ENCODE data around the gene HEATR3.

Gene HEATR3

GRCh38 chr16:50152807-50153595, 87.2 kb downstream of the HEATR3 start, which contains the start of gene TENT4B:
TSS of gene TENT4B (plus strand) at chr16:50153306. CDS start at chr16:50153622, 316 bp downstream.
- peak; percentile 79 for DNase-seq (ENCODE audit: low read depth)

- no peak for DNase-seq (ENCODE audit: low read depth)
Measured at GRCh38 chr16:50153596-50154419, 88.0 kb downstream of the HEATR3 start.

DNA sequence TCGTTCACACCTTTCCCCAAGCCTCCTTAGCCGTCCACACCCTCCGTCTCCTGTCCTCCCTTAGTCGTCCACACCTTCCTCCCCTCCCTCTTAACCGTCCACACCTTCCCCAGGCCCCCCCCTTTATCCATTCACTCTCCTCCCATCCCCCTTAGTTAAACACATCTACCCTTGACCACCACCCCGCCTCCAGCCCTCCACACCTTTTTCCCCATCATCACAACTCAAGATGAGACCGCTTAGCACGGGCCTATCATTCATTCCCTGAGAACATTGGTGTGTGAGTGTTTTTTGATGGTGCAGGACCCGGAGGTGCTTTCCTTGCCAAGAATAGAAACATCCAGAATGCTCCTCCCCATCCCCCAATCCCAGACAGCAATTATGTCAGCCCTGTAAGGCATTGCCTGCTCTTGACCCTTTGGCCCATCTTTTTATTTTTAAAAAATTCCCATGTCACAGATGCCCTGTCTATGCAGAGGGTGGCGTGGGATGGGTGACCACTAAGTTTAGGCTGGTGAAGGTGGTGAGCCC, 88.7 kb downstream of the HEATR3 start:
- no peak for DNase-seq (ENCODE audit: low read depth)

DNA sequence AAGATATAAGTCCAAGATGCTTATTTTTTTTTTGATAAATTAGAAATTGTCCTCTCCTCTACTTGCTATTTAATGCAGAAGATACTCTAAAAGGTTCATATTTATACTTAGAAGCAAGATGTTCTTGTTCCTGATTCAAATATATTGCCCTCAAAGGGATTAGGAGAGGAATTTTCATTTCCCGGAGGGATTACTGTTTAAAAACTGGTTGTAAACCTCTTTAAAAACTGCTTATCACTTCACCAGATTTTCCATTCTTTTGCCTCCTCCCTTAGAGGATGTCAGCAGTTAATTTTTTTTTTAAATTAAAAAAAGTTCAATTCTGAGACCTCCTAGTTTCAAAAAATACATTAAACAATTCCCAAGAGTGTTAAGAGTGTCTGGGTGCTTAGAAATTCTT, 90.2 kb downstream of the HEATR3 start:
- DNase-seq (ENCODE audit: low read depth): no peak

Data from activated T-cell treated with anti-CD3 and anti-CD28 coated beads for 48 hours (primary cell).